Measurements from ENCODE around the gene KLHL29. TPM values are rescaled to one million over a fixed set of nuclear protein-coding genes. Genes with fewer than 3 reads are reported as not detected.

Gene KLHL29
- total and polyA plus RNA-seq, 4 donors = 0.29 to 2.3 (median 0.68) TPM

GRCh38 chr2:23380562-23381065, 4.4 kb upstream of the KLHL29 start:
- no peaks in the 10 kb centered on the region for H3K36me3 ChIP-seq (ENCODE audit: control insufficient read depth in 4 of 4, insufficient read depth in 3 of 4, low read depth in 1 of 4, low read length in 3 of 4)
- H3K4me1 ChIP-seq (ENCODE audit: control insufficient read depth in 4 of 4, insufficient read depth in 4 of 4, low read length in 3 of 4) = peaks cover 0 to 8% (median 5%) of the 10 kb centered on the region in 4 donors
- no peak overlapping the region for H3K4me3 ChIP-seq (ENCODE audit: low read depth in 1 of 3, low read length in 3 of 3)
- 37% methylated on average over 4 of the region's 4 CpGs for WGBS
- DNase-seq (ENCODE audit: low spot score) = no peak
- H3K27me3 ChIP-seq (ENCODE audit: control insufficient read depth in 4 of 4, insufficient read depth in 4 of 4, low read length in 3 of 4) = peaks cover 0 to 2% (median 0%) of the 10 kb centered on the region in 4 donors
- no peak overlapping the region for H3K9ac ChIP-seq (ENCODE audit: low read depth in 1 of 2, low read length in 2 of 2)
- TF ChIP-seq CTCF (IDR thresholded peaks at IDR 0.05; ENCODE audit: low read depth, low read length, missing input control) (no peak), REST (IDR thresholded peaks at IDR 0.05) (no peak), GABPA (IDR thresholded peaks at IDR 0.05 in 1 of 2, conservative IDR thresholded peaks at IDR 0.05 in 1 of 2) (no peak), RAD21 (IDR thresholded peaks at IDR 0.05) (no peak), HNF4G (IDR thresholded peaks at IDR 0.05) (no peak), EGR1 (IDR thresholded peaks at IDR 0.05; ENCODE audit: low read depth in 2 of 2) (no peak)
- H3K27ac ChIP-seq (ENCODE audit: low read depth in 1 of 2, low read length in 2 of 2) = peak overlapping the region in 1 of 2 donors; percentile 9
- no peaks in the 10 kb centered on the region for H3K9me3 ChIP-seq (ENCODE audit: control insufficient read depth in 4 of 4, low read length in 3 of 4)

GRCh38 chr2:23381084-23381483, 3.9 kb upstream of the KLHL29 start:
- Histone ChIP-seq H3K36me3 (ENCODE audit: control insufficient read depth in 4 of 4, insufficient read depth in 3 of 4, low read depth in 1 of 4, low read length in 3 of 4) (no peaks in the 10 kb centered on the region), H3K4me1 (ENCODE audit: control insufficient read depth in 4 of 4, insufficient read depth in 4 of 4, low read length in 3 of 4) (peaks cover 3 to 12% (median 9%) of the 10 kb centered on the region in 4 donors), H3K4me3 (ENCODE audit: low read depth in 1 of 3, low read length in 3 of 3) (no peak overlapping the region), H3K9me3 (ENCODE audit: control insufficient read depth in 4 of 4, low read length in 3 of 4) (no peaks in the 10 kb centered on the region), H3K27me3 (ENCODE audit: control insufficient read depth in 4 of 4, insufficient read depth in 4 of 4, low read length in 3 of 4) (peaks cover 0 to 2% (median 0%) of the 10 kb centered on the region in 4 donors), H3K9ac (ENCODE audit: low read depth in 1 of 2, low read length in 2 of 2) (no peak overlapping the region), H3K27ac (ENCODE audit: low read depth in 1 of 2, low read length in 2 of 2) (peak overlapping the region in 1 of 2 donors; percentile 9)
- TF ChIP-seq REST (IDR thresholded peaks at IDR 0.05) (peak; percentile 52), NR2F2 (IDR thresholded peaks at IDR 0.05) (no peak), RAD21 (IDR thresholded peaks at IDR 0.05) (peak in 1 of 2 donors; percentile 26), JUND (IDR thresholded peaks at IDR 0.05) (peak; percentile 45 to 51), ZBTB33 (IDR thresholded peaks at IDR 0.05) (no peak), TAF1 (conservative IDR thresholded peaks at IDR 0.05) (no peak), SP1 (IDR thresholded peaks at IDR 0.05) (peak; percentile 54), CTCF (IDR thresholded peaks at IDR 0.05; ENCODE audit: low read depth, low read length, missing input control) (no peak), GABPA (IDR thresholded peaks at IDR 0.05 in 1 of 2, conservative IDR thresholded peaks at IDR 0.05 in 1 of 2) (no peak), HNF4G (IDR thresholded peaks at IDR 0.05) (no peak), HNF4A (conservative IDR thresholded peaks at IDR 0.05) (peak; percentile 35 to 36), RXRA (IDR thresholded peaks at IDR 0.05) (peak; percentile 17 to 45), MAX (IDR thresholded peaks at IDR 0.05) (peak; percentile 21), ATF3 (IDR thresholded peaks at IDR 0.05) (no peak), FOXA1 (IDR thresholded peaks at IDR 0.05) (no peak), FOXA2 (IDR thresholded peaks at IDR 0.05) (no peak)
- 23% methylated on average over 6 of the region's 6 CpGs for WGBS
- DNase-seq (ENCODE audit: low spot score) = no peak

Measured in liver (tissue), 9 donors.